Fibroblast of pulmonary artery (primary cell): Measurements from ENCODE around the gene ZNF761.
"Not testable (repeated sequence)": the region's sequence is repeated elsewhere in the genome, so short reads cannot be mapped to it uniquely, and the experiment has no call there.

ENCODE experiments used
- DNase-seq: peaks from one replicate; pipeline ENCODE4 v3.0.0-alpha.2; 2010; ENCODE audit warnings: low read depth
- H3K4me3 ChIP-seq: replicated peaks from 2 replicates; pipeline ENCODE4 v1.5.1; 2011; ENCODE audit warnings: low read depth, mild to moderate bottlenecking, control low read depth, low read length, moderate library complexity
- TF ChIP-seq, protein P1 (sequence below): IDR thresholded peaks from 2 replicates; pipeline ENCODE4 v1.5.1; 2011; ENCODE audit warnings: mild to moderate bottlenecking, control low read depth, low read length, inconsistent platforms; ENCODE audit errors: missing control alignments

ZNF761 gene

DNA sequence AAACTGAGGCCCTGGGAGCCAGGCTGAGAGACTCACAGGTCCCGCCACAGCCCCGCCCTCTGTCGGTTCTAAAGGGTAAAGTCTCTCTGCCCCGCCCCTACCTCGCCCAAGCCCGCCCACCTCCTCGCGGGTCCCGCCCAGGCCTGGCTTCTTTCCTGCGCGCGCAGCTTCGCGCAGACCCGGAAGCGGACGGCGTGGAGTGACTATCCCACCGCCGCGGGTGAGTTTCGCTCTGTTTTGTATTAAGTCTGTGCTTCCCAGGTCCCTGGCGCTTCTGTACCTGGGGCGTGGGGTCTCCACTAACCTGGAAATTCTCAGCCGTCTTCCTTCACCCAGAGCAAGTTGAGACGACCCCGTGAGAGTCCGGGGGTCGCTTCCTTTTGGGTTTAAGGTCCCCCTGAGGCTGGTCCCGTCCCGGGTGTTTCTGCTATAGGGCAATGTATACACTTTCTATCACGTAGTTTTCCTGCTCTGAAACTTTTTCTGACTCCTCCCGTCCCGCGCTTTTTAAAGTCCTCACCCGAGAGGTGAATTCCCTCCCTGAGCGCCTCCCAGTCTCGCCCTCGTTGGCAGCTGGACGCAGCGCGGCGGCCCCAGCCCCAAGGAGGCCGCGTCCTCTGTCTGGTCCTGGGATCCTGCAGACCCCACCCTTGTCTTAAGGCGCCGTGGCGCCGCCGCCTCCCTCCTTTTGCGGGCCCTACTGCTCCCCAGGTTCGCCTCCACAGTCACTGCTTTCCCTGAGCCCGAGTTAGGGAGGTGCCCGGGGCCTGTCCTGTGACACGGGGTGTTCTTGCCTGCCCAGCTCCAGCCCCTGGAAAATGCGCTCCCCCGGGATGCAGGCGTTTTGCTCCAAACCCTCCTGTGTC, 36.6 kb upstream of the ZNF761 start, which contains the start of gene ZNF765:
Gene ZNF765, plus strand, starts transcription at position 176 of the 866 bp plus-strand sequence. CDS start 2,867 bp downstream, outside the sequence.
- H3K4me3 ChIP-seq = peak within 1 kb of the TSS; percentile 92
- DNase-seq = peak; percentile 92
- TF ChIP-seq, protein P1, sequence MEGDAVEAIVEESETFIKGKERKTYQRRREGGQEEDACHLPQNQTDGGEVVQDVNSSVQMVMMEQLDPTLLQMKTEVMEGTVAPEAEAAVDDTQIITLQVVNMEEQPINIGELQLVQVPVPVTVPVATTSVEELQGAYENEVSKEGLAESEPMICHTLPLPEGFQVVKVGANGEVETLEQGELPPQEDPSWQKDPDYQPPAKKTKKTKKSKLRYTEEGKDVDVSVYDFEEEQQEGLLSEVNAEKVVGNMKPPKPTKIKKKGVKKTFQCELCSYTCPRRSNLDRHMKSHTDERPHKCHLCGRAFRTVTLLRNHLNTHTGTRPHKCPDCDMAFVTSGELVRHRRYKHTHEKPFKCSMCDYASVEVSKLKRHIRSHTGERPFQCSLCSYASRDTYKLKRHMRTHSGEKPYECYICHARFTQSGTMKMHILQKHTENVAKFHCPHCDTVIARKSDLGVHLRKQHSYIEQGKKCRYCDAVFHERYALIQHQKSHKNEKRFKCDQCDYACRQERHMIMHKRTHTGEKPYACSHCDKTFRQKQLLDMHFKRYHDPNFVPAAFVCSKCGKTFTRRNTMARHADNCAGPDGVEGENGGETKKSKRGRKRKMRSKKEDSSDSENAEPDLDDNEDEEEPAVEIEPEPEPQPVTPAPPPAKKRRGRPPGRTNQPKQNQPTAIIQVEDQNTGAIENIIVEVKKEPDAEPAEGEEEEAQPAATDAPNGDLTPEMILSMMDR = peak; percentile 39

GRCh38 chr19:53395840-53396524, 35.8 kb upstream of the ZNF761 start:
- DNase-seq = not testable (repeated sequence)
- peak overlapping the region; percentile 92 for H3K4me3 ChIP-seq

DNA sequence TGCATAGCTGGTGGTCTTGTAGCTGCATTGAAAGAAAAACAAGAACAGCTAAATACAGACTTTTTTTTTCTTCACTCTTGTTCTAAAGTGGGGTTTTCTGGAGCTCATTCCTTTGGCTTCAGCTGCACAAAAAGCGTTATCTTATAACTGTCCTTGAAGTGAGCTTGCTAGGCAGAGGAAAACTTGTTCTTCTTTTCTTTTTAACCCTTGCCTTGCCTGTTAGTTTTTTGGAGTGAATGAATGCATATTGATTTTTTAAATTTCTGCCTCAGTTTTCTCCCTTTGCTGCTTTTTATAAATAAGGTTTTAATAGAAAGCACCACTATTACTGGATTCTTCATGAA, 35.3 kb upstream of the ZNF761 start:
- DNase-seq = no peak
- peak overlapping the region; percentile 92 for H3K4me3 ChIP-seq
- TF ChIP-seq, protein P1 = no peak

GRCh38 chr19:53397918-53398317, 33.9 kb upstream of the ZNF761 start:
- H3K4me3 ChIP-seq, DNase-seq: not testable (repeated sequence)

GRCh38 chr19:53409505-53410204, 22.1 kb upstream of the ZNF761 start:
- DNase-seq = no peak
- TF ChIP-seq, protein P1 = no peak
- H3K4me3 ChIP-seq = no peak overlapping the region

DNA sequence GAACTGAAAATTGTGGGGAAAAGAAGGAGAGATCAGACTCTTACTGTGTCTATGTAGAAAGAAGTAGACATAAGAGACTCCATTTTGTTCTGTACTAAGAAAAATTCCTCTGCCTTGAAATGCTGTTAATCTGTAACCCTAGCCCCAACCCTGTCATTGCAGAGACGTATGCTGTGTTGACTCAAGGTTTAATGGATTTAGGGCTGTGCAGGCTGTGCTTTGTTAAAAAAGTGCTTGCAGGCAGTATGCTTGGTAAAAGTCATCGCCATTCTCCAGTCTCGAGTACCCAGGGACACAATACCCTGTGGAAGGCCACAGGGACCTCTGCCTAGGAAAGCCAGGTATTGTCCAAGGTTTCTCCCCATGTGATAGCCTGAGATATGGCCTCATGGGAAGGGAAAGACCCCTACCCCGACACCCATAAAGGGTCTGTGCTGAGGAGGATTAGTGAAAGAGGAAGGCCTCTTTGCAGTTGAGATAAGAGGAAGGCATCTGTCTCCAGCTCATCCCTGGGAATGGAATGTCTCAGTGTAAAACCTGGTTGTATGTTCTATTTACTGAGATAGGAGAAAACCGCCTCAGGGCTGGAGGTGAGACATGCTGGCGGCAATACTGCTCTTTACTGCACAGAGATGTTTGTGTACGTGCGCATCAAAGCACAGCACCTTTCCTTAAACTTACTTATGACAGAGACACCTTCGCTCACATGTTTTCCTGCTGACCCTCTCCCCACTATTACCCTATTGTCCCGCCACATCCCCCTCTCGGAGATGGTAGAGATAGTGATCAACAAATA, 11.1 kb upstream of the ZNF761 start:
- not testable (repeated sequence) for DNase-seq

DNA sequence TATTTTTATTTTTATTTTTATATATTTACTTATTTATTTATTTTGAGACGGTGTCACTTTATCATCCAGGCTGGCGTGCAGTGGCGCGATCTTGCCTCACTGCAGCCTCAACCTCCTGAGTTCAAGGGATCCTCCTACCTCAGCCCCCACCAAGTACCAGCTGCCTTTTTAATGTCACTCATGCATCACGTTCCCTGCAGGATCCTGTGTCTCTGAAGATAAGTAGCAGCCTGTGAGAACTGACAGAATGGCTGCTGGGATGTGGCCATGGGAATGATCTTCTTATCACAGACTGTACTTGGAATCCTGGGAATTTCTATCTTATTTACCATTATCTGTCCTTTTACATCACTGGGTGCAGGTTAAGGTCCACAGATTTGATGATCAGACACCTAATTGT, 9.2 kb upstream of the ZNF761 start:
- no peak for DNase-seq

More for the DNA sequence above, 11.1 kb upstream of the ZNF761 start:
- not testable (repeated sequence) for H3K4me3 ChIP-seq

GRCh38 chr19:53423074-53423473, 8.7 kb upstream of the ZNF761 start:
- peak; percentile 39 for DNase-seq
- not testable (repeated sequence) for H3K4me3 ChIP-seq

More for the DNA sequence above, 9.2 kb upstream of the ZNF761 start:
- H3K4me3 ChIP-seq = no peak overlapping the region
- TF ChIP-seq, protein P1 = no peak

DNA sequence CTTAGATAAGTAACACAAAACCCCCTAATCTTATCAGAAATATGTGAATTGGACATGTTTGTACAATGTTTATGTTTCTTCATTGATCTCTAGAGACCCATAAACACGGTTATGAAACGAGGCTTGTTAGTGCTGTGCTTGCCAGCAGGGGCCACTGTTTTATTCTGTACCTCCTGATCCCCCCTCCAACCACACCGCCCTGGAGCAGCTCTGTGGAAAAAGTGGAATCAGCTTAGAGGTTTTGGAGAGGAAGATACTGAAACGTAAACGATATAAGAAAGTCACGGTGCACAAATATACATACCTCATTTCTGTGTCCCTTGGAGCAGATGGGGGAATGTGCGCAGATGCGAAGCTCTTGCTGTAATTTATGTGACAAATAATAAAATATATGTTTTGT, 8.1 kb upstream of the ZNF761 start:
- not testable (repeated sequence) for H3K4me3 ChIP-seq, DNase-seq
